Retinal pigment epithelial cell (primary cell): ENCODE data around the gene FMO3.

Experiments used
- DNase-seq: peaks from one replicate; pipeline ENCODE4 v3.0.0-alpha.2; 2010; ENCODE audit warnings: low read depth
- H3K4me3 ChIP-seq: 2 replicates; pipeline ENCODE4 v1.5.1; 2011; ENCODE audit warnings: mild to moderate bottlenecking, low read length, control low read depth, moderate library complexity
- TF ChIP-seq, protein P1 (sequence below): conservative IDR thresholded peaks from 2 replicates; pipeline ENCODE4 v1.5.1; 2011; ENCODE audit warnings: low read depth, low read length, control low read depth, inconsistent platforms

The FMO3 gene

DNA sequence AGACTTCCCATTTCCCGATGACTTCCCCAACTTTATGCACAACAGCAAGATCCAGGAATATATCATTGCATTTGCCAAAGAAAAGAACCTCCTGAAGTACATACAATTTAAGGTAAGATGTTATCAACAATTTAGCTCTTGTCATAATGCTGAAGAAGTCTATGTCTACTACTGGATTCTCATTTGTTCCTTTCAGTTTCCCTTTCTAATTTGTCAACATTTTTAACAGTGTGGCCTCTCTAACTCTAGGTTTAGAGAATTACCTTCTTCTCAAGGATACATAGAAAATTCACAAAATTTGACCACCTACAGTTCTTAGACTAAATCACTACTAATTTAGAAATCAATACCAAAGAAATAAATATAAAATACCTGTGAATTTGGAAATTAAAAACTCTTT is 13.2 kb downstream of the FMO3 start:
- TF ChIP-seq, protein P1, sequence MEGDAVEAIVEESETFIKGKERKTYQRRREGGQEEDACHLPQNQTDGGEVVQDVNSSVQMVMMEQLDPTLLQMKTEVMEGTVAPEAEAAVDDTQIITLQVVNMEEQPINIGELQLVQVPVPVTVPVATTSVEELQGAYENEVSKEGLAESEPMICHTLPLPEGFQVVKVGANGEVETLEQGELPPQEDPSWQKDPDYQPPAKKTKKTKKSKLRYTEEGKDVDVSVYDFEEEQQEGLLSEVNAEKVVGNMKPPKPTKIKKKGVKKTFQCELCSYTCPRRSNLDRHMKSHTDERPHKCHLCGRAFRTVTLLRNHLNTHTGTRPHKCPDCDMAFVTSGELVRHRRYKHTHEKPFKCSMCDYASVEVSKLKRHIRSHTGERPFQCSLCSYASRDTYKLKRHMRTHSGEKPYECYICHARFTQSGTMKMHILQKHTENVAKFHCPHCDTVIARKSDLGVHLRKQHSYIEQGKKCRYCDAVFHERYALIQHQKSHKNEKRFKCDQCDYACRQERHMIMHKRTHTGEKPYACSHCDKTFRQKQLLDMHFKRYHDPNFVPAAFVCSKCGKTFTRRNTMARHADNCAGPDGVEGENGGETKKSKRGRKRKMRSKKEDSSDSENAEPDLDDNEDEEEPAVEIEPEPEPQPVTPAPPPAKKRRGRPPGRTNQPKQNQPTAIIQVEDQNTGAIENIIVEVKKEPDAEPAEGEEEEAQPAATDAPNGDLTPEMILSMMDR = no peak
- no peak for DNase-seq
- no peak overlapping the region for H3K4me3 ChIP-seq

DNA sequence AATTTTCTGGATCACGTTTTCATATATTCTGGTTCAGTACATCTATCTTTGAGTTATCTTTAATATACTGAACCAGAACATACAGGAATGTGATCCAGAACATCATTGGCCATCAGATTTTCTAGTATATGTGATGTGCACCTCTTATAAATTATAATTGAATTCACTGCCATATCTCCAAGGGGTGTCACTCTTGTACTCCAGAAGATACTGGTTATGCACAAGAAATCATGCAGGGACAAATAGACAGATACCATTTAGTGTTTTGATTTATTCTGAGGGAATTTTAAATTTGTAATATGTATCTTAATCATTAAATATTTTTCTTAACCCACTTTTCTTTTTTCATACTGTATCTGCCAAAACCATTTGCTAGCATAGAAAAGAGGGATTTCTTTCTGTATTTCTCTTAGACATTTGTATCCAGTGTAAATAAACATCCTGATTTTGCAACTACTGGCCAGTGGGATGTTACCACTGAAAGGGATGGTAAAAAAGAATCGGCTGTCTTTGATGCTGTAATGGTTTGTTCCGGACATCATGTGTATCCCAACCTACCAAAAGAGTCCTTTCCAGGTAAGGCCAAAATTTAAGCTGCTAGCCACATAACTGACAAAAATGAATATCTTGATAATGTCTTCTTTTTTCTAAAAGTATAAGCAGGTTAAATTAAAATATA is 16.7 kb downstream of the FMO3 start:
- H3K4me3 ChIP-seq = no peak overlapping the region
- TF ChIP-seq, protein P1 = no peak
- no peak for DNase-seq

DNA sequence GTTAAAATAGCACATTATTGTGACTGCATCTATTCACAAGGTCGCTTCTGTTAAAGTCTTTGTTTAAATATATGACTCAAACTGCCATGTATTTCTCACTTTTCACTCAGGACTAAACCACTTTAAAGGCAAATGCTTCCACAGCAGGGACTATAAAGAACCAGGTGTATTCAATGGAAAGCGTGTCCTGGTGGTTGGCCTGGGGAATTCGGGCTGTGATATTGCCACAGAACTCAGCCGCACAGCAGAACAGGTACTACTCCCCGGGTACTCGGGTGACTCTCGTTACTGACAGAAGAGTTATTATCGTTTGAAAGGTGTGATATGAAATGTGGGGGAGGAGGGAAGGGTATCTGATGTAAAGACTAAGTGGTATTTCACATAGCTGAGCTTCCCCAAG is 17.3 kb downstream of the FMO3 start:
- no peak for DNase-seq
- TF ChIP-seq, protein P1 = no peak

DNA sequence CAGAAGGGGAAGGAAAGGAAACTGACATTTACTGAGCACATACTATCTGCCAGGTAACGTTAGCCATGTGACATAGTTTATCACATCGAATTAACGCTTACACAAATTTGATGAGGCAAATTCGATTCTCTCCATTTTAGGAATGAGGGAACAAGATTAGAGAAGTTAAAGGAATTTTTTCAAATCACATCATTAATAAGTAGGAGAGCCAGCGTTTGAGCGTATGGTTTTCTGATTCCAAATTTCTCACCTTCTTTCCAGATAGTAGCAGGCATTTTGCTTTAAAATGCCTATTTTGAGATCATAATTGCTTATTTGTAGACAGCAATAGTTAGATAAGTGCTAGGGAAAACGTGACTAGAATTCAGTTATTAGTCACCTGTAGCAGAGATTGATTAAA is 19.3 kb downstream of the FMO3 start:
- TF ChIP-seq, protein P1 = no peak
- H3K4me3 ChIP-seq = no peak overlapping the region

More for the DNA sequence above, 17.3 kb downstream of the FMO3 start:
- H3K4me3 ChIP-seq = no peak overlapping the region

DNA sequence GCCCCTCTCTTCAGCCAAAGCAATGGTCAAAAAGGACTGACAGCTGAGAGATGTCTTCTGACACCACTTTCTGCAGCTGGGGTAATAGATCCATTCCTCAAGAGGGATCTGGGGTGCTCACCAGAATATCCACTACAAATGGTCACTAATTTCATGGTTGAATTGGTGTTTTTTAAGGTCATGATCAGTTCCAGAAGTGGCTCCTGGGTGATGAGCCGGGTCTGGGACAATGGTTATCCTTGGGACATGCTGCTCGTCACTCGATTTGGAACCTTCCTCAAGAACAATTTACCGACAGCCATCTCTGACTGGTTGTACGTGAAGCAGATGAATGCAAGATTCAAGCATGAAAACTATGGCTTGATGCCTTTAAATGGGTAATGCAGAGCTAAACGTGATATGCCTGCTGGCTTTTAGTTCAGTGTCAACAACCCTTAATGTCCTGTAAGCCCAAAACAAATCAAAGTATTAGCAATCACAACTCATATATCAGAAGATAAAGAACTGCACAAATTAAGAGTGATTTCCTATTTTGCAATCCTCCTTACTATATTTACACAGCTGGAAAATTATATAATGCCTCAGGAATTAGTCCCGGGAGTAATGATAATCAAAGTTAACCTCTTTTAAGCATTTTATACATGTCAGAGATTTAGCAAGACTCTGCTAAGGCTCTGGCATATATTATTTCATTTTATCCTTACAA is 20.1 kb downstream of the FMO3 start:
- no peak for DNase-seq
- TF ChIP-seq, protein P1 = no peak
- no peak overlapping the region for H3K4me3 ChIP-seq

More for the DNA sequence above, 19.3 kb downstream of the FMO3 start:
- DNase-seq = no peak

DNA sequence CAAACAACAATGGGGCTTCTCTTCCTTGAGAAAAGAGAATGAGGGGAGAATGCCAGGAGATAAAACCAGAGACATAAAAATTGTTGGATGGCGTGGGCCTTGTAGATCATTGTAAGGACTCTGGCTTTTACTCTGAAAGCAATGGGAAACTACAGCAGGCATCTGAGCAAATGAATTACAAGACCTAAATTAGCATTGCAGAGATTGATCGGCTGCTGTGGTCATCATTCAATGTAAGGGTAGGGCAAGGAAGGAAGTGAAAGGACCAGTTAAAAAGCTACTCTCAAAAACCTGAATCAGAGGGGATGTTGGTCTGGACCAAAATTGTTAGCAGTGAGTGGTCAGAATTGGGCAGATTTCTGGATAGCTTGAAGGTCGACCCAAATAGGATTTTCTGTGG is 21.4 kb downstream of the FMO3 start:
- TF ChIP-seq, protein P1 = no peak
- DNase-seq = no peak
- H3K4me3 ChIP-seq = no peak overlapping the region

DNA sequence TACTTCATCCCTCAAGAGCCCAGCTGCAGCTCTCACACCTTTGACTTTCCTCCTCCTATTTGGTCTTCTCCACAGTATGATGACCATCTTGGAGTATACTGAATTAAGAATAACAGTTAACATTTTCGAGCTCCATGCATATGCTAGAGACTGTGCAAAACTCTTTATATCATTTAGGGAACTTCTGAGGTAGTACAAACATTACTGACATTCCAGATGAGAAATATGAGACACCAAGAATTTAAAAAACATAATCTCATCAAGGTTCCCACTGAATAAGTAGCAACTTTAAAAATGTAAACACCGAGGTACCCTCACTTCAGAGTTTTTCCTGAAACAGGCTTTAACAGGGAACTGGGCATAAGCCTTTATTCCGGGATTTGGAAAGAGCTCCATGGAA is 22.7 kb downstream of the FMO3 start:
- no peak for DNase-seq
- TF ChIP-seq, protein P1 = no peak
- H3K4me3 ChIP-seq = no peak overlapping the region
